Measurements from ENCODE around the gene JSRP1. TPM values are rescaled to one million over a fixed set of nuclear protein-coding genes. Genes with fewer than 3 reads are reported as not detected.
"Not testable (repeated sequence)": the region's sequence is repeated elsewhere in the genome, so short reads cannot be mapped to it uniquely, and the experiment has no call there.

The JSRP1 gene
- total RNA-seq, 2 experiments from 2014 or later = 1.5 to 15.9 TPM

DNA sequence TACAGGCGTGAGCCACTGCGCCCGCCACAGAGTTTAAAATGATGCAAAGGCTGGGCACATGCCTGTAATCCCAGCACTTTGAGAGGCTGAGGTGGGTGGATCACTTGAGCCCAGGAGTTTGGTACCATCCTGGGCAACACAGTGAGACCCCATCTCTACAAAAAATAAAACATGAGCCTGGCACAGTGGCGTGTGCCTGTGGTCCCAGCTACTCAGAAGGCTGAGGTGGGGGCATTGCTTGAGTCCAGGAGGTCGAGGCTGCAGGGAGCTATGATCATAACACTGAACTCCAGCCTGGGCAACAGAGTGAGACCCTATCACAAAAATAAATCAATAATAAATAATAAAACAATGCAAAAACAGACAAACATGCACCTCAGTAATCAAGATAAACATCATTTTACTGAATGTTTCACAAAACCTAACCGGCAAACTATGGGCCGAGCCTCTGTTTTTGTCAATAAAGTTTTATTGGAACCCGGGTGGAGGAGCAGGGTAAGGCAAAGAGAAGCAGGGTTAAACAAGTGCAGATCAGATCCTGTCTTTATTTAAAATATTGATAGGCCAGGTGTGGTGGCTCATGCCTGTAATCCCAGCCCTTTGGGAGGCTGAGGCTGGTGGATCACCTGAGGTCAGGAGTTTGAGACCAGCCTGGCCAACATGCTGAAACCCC lies 27.8 kb upstream of the JSRP1 start:
- Histone ChIP-seq H3K9me3 (ENCODE audit: low read length) (no peaks in the 10 kb centered on the region), H2AFZ (ENCODE audit: low read length) (no peak overlapping the region), H3K4me1 (ENCODE audit: insufficient read depth, low read length, poor library complexity, severe bottlenecking) (peaks cover 30% of the 10 kb centered on the region), H3K4me3 (ENCODE audit: low read depth, low read length, poor library complexity, severe bottlenecking) (no peak overlapping the region), H3K9me2 (ENCODE audit: insufficient read depth, low read length) (no peaks in the 10 kb centered on the region), H3K36me3 (ENCODE audit: insufficient read depth, low read length) (no peaks in the 10 kb centered on the region), H4K20me1 (ENCODE audit: insufficient read depth, low read length) (no peaks in the 10 kb centered on the region), H3K79me2 (ENCODE audit: insufficient read depth, low read depth, low read length) (no peaks in the 10 kb centered on the region), H3K4me2 (ENCODE audit: low read length) (no peak overlapping the region), H3K27ac (ENCODE audit: low read depth, low read length, poor library complexity, severe bottlenecking) (no peak overlapping the region)
- no peak for TF ChIP-seq EZH2phosphoT487 (IDR thresholded peaks at IDR 0.05; ENCODE audit: borderline replicate concordance, low read depth, low read length)
- TF ChIP-seq, protein P1, sequence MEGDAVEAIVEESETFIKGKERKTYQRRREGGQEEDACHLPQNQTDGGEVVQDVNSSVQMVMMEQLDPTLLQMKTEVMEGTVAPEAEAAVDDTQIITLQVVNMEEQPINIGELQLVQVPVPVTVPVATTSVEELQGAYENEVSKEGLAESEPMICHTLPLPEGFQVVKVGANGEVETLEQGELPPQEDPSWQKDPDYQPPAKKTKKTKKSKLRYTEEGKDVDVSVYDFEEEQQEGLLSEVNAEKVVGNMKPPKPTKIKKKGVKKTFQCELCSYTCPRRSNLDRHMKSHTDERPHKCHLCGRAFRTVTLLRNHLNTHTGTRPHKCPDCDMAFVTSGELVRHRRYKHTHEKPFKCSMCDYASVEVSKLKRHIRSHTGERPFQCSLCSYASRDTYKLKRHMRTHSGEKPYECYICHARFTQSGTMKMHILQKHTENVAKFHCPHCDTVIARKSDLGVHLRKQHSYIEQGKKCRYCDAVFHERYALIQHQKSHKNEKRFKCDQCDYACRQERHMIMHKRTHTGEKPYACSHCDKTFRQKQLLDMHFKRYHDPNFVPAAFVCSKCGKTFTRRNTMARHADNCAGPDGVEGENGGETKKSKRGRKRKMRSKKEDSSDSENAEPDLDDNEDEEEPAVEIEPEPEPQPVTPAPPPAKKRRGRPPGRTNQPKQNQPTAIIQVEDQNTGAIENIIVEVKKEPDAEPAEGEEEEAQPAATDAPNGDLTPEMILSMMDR (conservative IDR thresholded peaks at IDR 0.05; ENCODE audit: low read length) = no peak
- ChIA-PET POLR2A (no interaction called here), CTCF (ENCODE audit: unreplicated experiment) (no interaction called here)
- no peak for DNase-seq (ENCODE audit: low spot score)
- intact Hi-C loops (cut with micrococcal nuclease; ENCODE audit: unreplicated experiment) = no loop called here
- no TSS peak for BruUV-seq (replicated peaks)

DNA sequence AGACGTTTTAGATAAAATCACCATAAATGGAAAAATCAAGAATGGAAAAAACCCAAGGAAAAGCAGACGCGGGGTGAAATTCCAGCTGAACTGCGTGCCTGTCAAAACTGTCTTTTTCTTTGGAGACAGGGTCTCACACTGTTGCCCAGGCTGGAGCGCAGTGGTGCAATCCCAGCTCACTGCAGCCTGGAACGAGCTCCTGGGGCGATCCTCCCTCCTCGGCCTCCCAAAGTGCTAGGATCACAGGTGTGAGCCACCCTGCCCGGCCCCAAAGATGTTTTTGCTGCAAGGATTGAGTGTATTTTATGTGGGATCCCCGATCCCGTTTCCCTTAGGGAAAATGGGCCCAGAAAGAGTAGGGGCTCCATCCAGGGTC lies 26.6 kb upstream of the JSRP1 start:
- Histone ChIP-seq H3K9me3 (ENCODE audit: low read length) (no peaks in the 10 kb centered on the region), H3K27ac (ENCODE audit: low read depth, low read length, poor library complexity, severe bottlenecking) (no peak overlapping the region), H3K4me1 (ENCODE audit: insufficient read depth, low read length, poor library complexity, severe bottlenecking) (peaks cover 19% of the 10 kb centered on the region), H3K79me2 (ENCODE audit: insufficient read depth, low read depth, low read length) (no peaks in the 10 kb centered on the region), H3K4me2 (ENCODE audit: low read length) (no peak overlapping the region), H3K9me2 (ENCODE audit: insufficient read depth, low read length) (no peaks in the 10 kb centered on the region), H3K4me3 (ENCODE audit: low read depth, low read length, poor library complexity, severe bottlenecking) (no peak overlapping the region), H4K20me1 (ENCODE audit: insufficient read depth, low read length) (no peaks in the 10 kb centered on the region), H2AFZ (ENCODE audit: low read length) (no peak overlapping the region), H3K36me3 (ENCODE audit: insufficient read depth, low read length) (no peaks in the 10 kb centered on the region)
- no TSS peak for BruUV-seq (replicated peaks)
- TF ChIP-seq EZH2phosphoT487 (IDR thresholded peaks at IDR 0.05; ENCODE audit: borderline replicate concordance, low read depth, low read length) = no peak
- TF ChIP-seq, protein P1 (conservative IDR thresholded peaks at IDR 0.05; ENCODE audit: low read length) = no peak
- intact Hi-C loops (cut with micrococcal nuclease; ENCODE audit: unreplicated experiment) = no loop called here
- ChIA-PET POLR2A (no interaction called here), CTCF (ENCODE audit: unreplicated experiment) (no interaction called here)
- no peak for DNase-seq (ENCODE audit: low spot score)

DNA sequence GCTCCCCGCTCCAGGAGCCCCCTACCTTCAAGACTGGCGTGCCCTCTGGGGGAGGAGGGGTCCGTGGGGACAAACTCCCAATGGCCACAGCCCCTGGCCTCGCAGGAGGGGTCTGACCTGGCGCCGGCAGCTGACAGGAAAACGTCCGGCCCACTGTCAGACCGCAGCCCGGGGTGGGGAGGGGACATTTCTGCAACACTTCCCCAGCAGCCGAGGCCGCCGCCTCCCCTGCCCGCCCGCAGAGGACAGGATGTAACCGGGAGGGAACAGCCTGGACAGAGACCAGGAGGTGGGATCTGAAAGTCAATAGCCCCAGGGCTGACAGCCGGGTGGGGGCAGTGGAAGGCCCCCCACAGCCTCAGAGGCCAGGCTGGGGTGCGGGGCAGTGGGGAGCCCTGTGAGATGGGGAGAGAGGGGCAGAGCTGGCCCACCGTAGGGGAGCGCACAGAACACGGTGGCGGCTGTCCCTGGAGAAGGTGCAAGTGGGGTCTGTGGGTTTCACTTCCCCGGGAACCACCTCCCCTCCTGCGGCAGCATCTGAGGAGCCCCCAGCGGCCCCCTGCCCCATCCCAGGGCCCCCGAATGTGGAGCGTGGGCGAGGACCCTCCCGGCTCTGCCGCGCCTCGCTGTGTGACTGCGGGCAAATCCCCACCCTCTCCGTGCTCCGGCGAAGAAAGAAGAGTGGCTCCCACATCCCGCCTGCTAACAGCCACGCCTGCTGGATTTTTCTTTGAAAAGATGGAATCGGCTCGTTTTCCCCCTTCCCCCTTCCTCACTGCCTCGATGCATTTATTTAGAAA lies 26.0 kb upstream of the JSRP1 start, which contains the start of gene PEAK3:
Gene PEAK3 (minus strand): TSS at position 114 of the 800 bp plus-strand sequence. CDS start 1,244 bp downstream, outside the sequence.
- H3K4me2 ChIP-seq (ENCODE audit: low read length) = peak within 1 kb of the TSS; percentile 45
- no peaks in the 10 kb centered on the region for H4K20me1 ChIP-seq (ENCODE audit: insufficient read depth, low read length)
- H3K9me3 ChIP-seq (ENCODE audit: low read length) = no peaks in the 10 kb centered on the region
- peaks cover 16% of the 10 kb centered on the region for H3K4me1 ChIP-seq (ENCODE audit: insufficient read depth, low read length, poor library complexity, severe bottlenecking)
- ChIA-PET CTCF (ENCODE audit: unreplicated experiment) (no interaction called here), POLR2A (no interaction called here)
- no peak within 1 kb of the TSS for H3K27ac ChIP-seq (ENCODE audit: low read depth, low read length, poor library complexity, severe bottlenecking)
- no peak within 1 kb of the TSS for H3K4me3 ChIP-seq (ENCODE audit: low read depth, low read length, poor library complexity, severe bottlenecking)
- no peaks in the 10 kb centered on the region for H3K36me3 ChIP-seq (ENCODE audit: insufficient read depth, low read length)
- H3K9me2 ChIP-seq (ENCODE audit: insufficient read depth, low read length) = no peaks in the 10 kb centered on the region
- no peak within 1 kb of the TSS for H2AFZ ChIP-seq (ENCODE audit: low read length)
- intact Hi-C loops (cut with micrococcal nuclease; ENCODE audit: unreplicated experiment) = no loop called here
- BruUV-seq (replicated peaks) = no TSS peak
- H3K79me2 ChIP-seq (ENCODE audit: insufficient read depth, low read depth, low read length) = no peaks in the 10 kb centered on the region
- TF ChIP-seq, protein P1 (conservative IDR thresholded peaks at IDR 0.05; ENCODE audit: low read length) = no peak
- no peak for TF ChIP-seq EZH2phosphoT487 (IDR thresholded peaks at IDR 0.05; ENCODE audit: borderline replicate concordance, low read depth, low read length)
- DNase-seq (ENCODE audit: low spot score) = no peak

DNA sequence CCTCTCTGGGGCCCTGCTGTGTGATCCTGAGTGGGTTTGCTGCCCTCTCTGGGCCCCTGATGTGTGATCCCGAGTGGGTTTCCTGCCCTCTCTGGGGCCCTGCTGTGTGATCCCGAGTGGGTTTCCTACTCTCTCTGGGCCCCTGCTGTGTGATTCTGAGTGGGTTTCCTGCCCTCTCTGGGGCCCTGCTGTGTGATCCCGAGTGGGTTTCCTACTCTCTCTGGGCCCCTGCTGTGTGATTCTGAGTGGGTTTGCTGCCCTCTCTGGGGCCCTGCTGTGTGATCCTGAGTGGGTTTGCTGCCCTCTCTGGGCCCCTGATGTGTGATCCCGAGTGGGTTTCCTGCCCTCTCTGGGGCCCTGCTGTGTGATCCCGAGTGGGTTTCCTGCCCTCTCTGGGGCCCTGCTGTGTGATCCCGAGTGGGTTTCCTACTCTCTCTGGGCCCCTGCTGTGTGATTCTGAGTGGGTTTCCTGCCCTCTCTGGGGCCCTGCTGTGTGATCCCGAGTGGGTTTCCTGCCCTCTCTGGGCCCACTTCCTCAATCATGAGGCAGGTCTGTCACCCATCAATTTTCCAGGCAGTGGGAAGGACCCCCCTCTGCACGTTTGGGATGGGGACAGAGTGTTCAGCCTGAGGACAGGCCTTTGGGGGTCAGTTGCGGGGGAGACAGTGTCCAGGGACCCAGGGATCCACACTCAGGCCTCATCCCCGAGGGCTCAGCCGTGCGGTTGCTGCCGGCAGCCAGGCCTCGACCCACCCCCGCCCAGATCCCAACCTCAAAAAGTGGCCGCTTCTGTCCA lies 25.2 kb upstream of the JSRP1 start:
- DNase-seq (ENCODE audit: low spot score); CTCF ChIA-PET (ENCODE audit: unreplicated experiment); H3K4me3 ChIP-seq (ENCODE audit: low read depth, low read length, poor library complexity, severe bottlenecking); H2AFZ ChIP-seq (ENCODE audit: low read length); POLR2A ChIA-PET; BruUV-seq (replicated peaks); H4K20me1 ChIP-seq (ENCODE audit: insufficient read depth, low read length); H3K36me3 ChIP-seq (ENCODE audit: insufficient read depth, low read length); H3K9me2 ChIP-seq (ENCODE audit: insufficient read depth, low read length); H3K79me2 ChIP-seq (ENCODE audit: insufficient read depth, low read depth, low read length); H3K27ac ChIP-seq (ENCODE audit: low read depth, low read length, poor library complexity, severe bottlenecking); H3K9me3 ChIP-seq (ENCODE audit: low read length); intact Hi-C loops (cut with micrococcal nuclease; ENCODE audit: unreplicated experiment): not testable (repeated sequence)
- H3K4me1 ChIP-seq (ENCODE audit: insufficient read depth, low read length, poor library complexity, severe bottlenecking) = peaks cover 14% of the 10 kb centered on the region
- peak overlapping the region; percentile 45 for H3K4me2 ChIP-seq (ENCODE audit: low read length)
